ENCODE measurements around the gene SPOPL. TPM values are rescaled to one million over a fixed set of nuclear protein-coding genes. Genes with fewer than 3 reads are reported as not detected.

SPOPL gene
- total RNA-seq, 1 experiment from 2014 or later: 21.8 TPM

- Histone ChIP-seq H3K27ac (ENCODE audit: low read length) (no peak overlapping the region), H3K4me1 (ENCODE audit: control insufficient read depth, insufficient read depth, low read length) (no peaks in the 10 kb centered on the region), H3K4me3 (ENCODE audit: low read depth in 2 of 2, low read length in 2 of 2) (no peak overlapping the region), H3K36me3 (ENCODE audit: control insufficient read depth, insufficient read depth, low read length) (no peaks in the 10 kb centered on the region), H3K27me3 (ENCODE audit: control insufficient read depth, insufficient read depth, low read length) (no peaks in the 10 kb centered on the region), H3K9me3 (ENCODE audit: control insufficient read depth, insufficient read depth, low read depth, low read length) (no peaks in the 10 kb centered on the region)
- ChIA-PET CTCF (no interaction called here), POLR2A (no interaction called here)
- intact Hi-C loops (cut with micrococcal nuclease; ENCODE audit: unreplicated experiment) (no loop called here), in situ Hi-C loops (cut with HindIII; ENCODE audit: low pct_unique_long_range_greater_than_20kb, low sequenced_read_pairs) (no loop called here)
- ATAC-seq: no peak
- no TSS peak for BruUV-seq (replicated peaks)
- TF ChIP-seq POLR2AphosphoS5 (IDR thresholded peaks at IDR 0.05; ENCODE audit: low read depth, low read length): no peak
- no peak for DNase-seq (ENCODE audit: low read depth, low spot score)
Measured at GRCh38 chr2:138493334-138493733, 8.2 kb upstream of the SPOPL start.

DNA sequence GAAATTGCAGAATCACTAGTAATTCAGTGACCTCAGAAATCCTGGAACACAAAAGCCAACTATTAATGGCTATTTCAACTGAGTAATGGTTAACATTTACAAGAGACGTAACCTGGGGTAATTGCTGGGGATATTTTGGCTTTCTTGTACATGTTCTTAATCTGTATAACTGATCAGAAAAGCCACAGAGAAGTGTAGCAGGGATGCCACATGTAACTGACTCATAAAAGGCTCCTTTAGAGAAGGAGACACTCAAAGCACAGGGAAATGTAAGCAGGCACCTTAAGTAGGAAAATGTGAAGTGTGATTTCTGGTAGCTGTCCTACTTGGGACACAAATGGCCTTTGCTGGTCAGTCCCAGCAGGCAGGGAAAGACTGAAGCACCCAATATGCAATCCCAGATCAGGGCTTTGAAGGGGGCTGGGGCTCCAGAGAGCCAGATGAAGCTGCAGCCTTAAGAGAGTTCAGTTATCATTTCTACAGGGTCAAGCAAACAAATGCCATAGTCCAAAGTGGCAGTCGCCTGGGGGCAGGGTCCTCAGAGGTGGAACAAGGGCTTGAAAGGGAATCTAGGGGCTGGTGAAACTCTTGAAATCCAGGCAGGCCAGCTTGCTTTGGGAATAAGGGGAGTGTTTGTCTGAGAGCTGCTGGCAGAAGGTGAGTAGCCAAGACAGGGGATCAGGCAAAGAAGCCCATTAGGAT, 7.2 kb upstream of the SPOPL start:
- Histone ChIP-seq H3K4me1 (ENCODE audit: control insufficient read depth, insufficient read depth, low read length) (no peaks in the 10 kb centered on the region), H3K9me3 (ENCODE audit: control insufficient read depth, insufficient read depth, low read depth, low read length) (no peaks in the 10 kb centered on the region), H3K27ac (ENCODE audit: low read length) (no peak overlapping the region), H3K36me3 (ENCODE audit: control insufficient read depth, insufficient read depth, low read length) (no peaks in the 10 kb centered on the region), H3K4me3 (ENCODE audit: low read depth in 2 of 2, low read length in 2 of 2) (no peak overlapping the region), H3K27me3 (ENCODE audit: control insufficient read depth, insufficient read depth, low read length) (no peaks in the 10 kb centered on the region)
- in situ Hi-C loops (cut with HindIII; ENCODE audit: low pct_unique_long_range_greater_than_20kb, low sequenced_read_pairs) (no loop called here), intact Hi-C loops (cut with micrococcal nuclease; ENCODE audit: unreplicated experiment) (no loop called here)
- no peak for TF ChIP-seq POLR2AphosphoS5 (IDR thresholded peaks at IDR 0.05; ENCODE audit: low read depth, low read length)
- no peak for TF ChIP-seq TCF7L2 (IDR thresholded peaks at IDR 0.05; ENCODE audit: low read depth, low read length)
- TF ChIP-seq CTCF (IDR thresholded peaks at IDR 0.05): no peak
- TF ChIP-seq SIN3A (IDR thresholded peaks at IDR 0.05; ENCODE audit: borderline replicate concordance, insufficient read depth, low read depth, low read length): no peak
- no peak for TF ChIP-seq REST (IDR thresholded peaks at IDR 0.05; ENCODE audit: insufficient read depth in 1 of 2, low read depth in 2 of 2, low read length in 1 of 2)
- ChIA-PET CTCF (no interaction called here), POLR2A (no interaction called here)
- no peak for DNase-seq (ENCODE audit: low read depth, low spot score)
- no TSS peak for BruUV-seq (replicated peaks)
- ATAC-seq: no peak

- no peak for ATAC-seq
- no peaks in the 10 kb centered on the region for H3K4me1 ChIP-seq (ENCODE audit: control insufficient read depth, insufficient read depth, low read length)
- POLR2A ChIA-PET: no interaction called here
- TF ChIP-seq REST (IDR thresholded peaks at IDR 0.05; ENCODE audit: insufficient read depth in 1 of 2, low read depth in 2 of 2, low read length in 1 of 2) (no peak), POLR2AphosphoS5 (IDR thresholded peaks at IDR 0.05; ENCODE audit: low read depth, low read length) (no peak)
- H3K36me3 ChIP-seq (ENCODE audit: control insufficient read depth, insufficient read depth, low read length): no peaks in the 10 kb centered on the region
- no TSS peak for BruUV-seq (replicated peaks)
- no peak for DNase-seq (ENCODE audit: low read depth, low spot score)
- H3K27ac ChIP-seq (ENCODE audit: low read length): no peak overlapping the region
- CTCF ChIA-PET: no interaction called here
- H3K4me3 ChIP-seq (ENCODE audit: low read depth in 2 of 2, low read length in 2 of 2): no peak overlapping the region
- in situ Hi-C loops (cut with HindIII; ENCODE audit: low pct_unique_long_range_greater_than_20kb, low sequenced_read_pairs): no loop called here
- no peaks in the 10 kb centered on the region for H3K27me3 ChIP-seq (ENCODE audit: control insufficient read depth, insufficient read depth, low read length)
- intact Hi-C loops (cut with micrococcal nuclease; ENCODE audit: unreplicated experiment): no loop called here
- H3K9me3 ChIP-seq (ENCODE audit: control insufficient read depth, insufficient read depth, low read depth, low read length): no peaks in the 10 kb centered on the region
Measured at GRCh38 chr2:138495384-138495783, 6.2 kb upstream of the SPOPL start.

All from Panc1 (cell line).